ENCODE data around the gene KRTDAP.

KRTDAP gene

GRCh38 chr19:35506011-35506410 is 15.7 kb upstream of the KRTDAP start:
- TF ChIP-seq ARNT (IDR thresholded peaks at IDR 0.05) (no peak), ELF4 (IDR thresholded peaks at IDR 0.05) (no peak), FOXK2 (IDR thresholded peaks at IDR 0.05) (no peak), BHLHE40 (IDR thresholded peaks at IDR 0.05; ENCODE audit: borderline replicate concordance) (no peak), FOXM1 (IDR thresholded peaks at IDR 0.05; ENCODE audit: borderline replicate concordance) (no peak), NFRKB (IDR thresholded peaks at IDR 0.05) (no peak), ZNF384 (IDR thresholded peaks at IDR 0.05) (no peak), LEF1 (IDR thresholded peaks at IDR 0.05; ENCODE audit: borderline replicate concordance) (no peak), CTBP1 (IDR thresholded peaks at IDR 0.05; ENCODE audit: borderline replicate concordance) (no peak), SP1 (IDR thresholded peaks at IDR 0.05) (no peak), SUZ12 (IDR thresholded peaks at IDR 0.05) (no peak)
- TF ChIP-seq, protein P1, sequence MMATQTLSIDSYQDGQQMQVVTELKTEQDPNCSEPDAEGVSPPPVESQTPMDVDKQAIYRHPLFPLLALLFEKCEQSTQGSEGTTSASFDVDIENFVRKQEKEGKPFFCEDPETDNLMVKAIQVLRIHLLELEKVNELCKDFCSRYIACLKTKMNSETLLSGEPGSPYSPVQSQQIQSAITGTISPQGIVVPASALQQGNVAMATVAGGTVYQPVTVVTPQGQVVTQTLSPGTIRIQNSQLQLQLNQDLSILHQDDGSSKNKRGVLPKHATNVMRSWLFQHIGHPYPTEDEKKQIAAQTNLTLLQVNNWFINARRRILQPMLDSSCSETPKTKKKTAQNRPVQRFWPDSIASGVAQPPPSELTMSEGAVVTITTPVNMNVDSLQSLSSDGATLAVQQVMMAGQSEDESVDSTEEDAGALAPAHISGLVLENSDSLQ (IDR thresholded peaks at IDR 0.05) = no peak
- DNase-seq (ENCODE audit: extremely low spot score) = no peak
- ChIA-PET CTCF (interaction anchor here (1.3 kb wide), 1 partner anchor 11 kb away, joined by 6 read pairs; no protein-coding TSS in a partner anchor), POLR2A (interaction anchor here (2.0 kb wide), 1 partner anchor 9 kb away, joined by 14 read pairs; no protein-coding TSS in a partner anchor)

DNA sequence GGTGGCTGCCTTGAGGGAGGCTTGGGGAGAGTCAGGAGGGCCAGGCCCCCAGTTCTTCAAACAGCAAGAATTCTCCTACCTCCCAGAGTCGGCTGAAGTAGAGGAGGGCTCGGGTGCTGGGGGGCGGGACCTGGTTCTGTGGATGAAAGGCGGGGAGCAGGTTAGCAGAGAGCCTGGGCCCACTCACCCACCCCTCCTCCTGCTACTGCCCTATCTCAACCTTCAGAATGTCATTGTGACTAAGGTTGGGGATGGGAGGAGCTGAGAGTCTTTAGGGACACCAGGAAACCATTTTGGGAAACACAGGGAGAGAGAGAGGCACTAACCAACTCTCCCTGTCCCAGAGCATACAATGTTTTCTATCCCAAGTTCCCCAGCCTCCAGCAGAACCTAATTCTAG is 12.5 kb upstream of the KRTDAP start:
- no peak for DNase-seq (ENCODE audit: extremely low spot score)
- ChIA-PET CTCF (interaction anchor here (0.9 kb wide), 1 partner anchor 8 kb away, joined by 4 read pairs; no protein-coding TSS in a partner anchor), POLR2A (interaction anchor here (1.1 kb wide), 1 partner anchor 8 kb away, joined by 8 read pairs; no protein-coding TSS in a partner anchor)
- no peak for TF ChIP-seq LEF1 (IDR thresholded peaks at IDR 0.05; ENCODE audit: borderline replicate concordance)
- TF ChIP-seq ARNT (IDR thresholded peaks at IDR 0.05) = no peak
- TF ChIP-seq CTBP1 (IDR thresholded peaks at IDR 0.05; ENCODE audit: borderline replicate concordance) = no peak
- TF ChIP-seq, protein P1 (IDR thresholded peaks at IDR 0.05) = no peak
- no peak for TF ChIP-seq NFRKB (IDR thresholded peaks at IDR 0.05)
- no peak for TF ChIP-seq FOXA1 (IDR thresholded peaks at IDR 0.05)
- no peak for TF ChIP-seq SUZ12 (IDR thresholded peaks at IDR 0.05)
- TF ChIP-seq TARDBP (IDR thresholded peaks at IDR 0.05) = no peak
- TF ChIP-seq FOXM1 (IDR thresholded peaks at IDR 0.05; ENCODE audit: borderline replicate concordance) = no peak
- no peak for TF ChIP-seq FOXK2 (IDR thresholded peaks at IDR 0.05)
- no peak for TF ChIP-seq BHLHE40 (IDR thresholded peaks at IDR 0.05; ENCODE audit: borderline replicate concordance)
- no peak for TF ChIP-seq ELF4 (IDR thresholded peaks at IDR 0.05)
- TF ChIP-seq HDGF (IDR thresholded peaks at IDR 0.05; ENCODE audit: borderline replicate concordance) = no peak
- TF ChIP-seq L3MBTL2 (conservative IDR thresholded peaks at IDR 0.05) = no peak

GRCh38 chr19:35501684-35502083 is 11.4 kb upstream of the KRTDAP start:
- CTCF ChIA-PET = interaction anchor here (0.9 kb wide), 1 partner anchor 9 kb away, joined by 4 read pairs; no protein-coding TSS in a partner anchor
- POLR2A ChIA-PET = interaction anchor here (1.1 kb wide), 1 partner anchor 9 kb away, joined by 8 read pairs; no protein-coding TSS in a partner anchor
- TF ChIP-seq, protein P1 (IDR thresholded peaks at IDR 0.05) = no peak
- TF ChIP-seq NFRKB (IDR thresholded peaks at IDR 0.05) = no peak
- no peak for TF ChIP-seq FOXA1 (IDR thresholded peaks at IDR 0.05)
- TF ChIP-seq TARDBP (IDR thresholded peaks at IDR 0.05) = no peak
- no peak for TF ChIP-seq ARNT (IDR thresholded peaks at IDR 0.05)
- no peak for DNase-seq (ENCODE audit: extremely low spot score)

- ChIA-PET CTCF (no interaction called here), POLR2A (interaction anchor here (1.8 kb wide), 1 partner anchor 10 kb away, joined by 8 read pairs; no protein-coding TSS in a partner anchor)
- DNase-seq (ENCODE audit: extremely low spot score) = no peak
- TF ChIP-seq BHLHE40 (IDR thresholded peaks at IDR 0.05; ENCODE audit: borderline replicate concordance) (no peak), ELF4 (IDR thresholded peaks at IDR 0.05) (no peak), TARDBP (IDR thresholded peaks at IDR 0.05) (no peak), L3MBTL2 (conservative IDR thresholded peaks at IDR 0.05) (no peak), LEF1 (IDR thresholded peaks at IDR 0.05; ENCODE audit: borderline replicate concordance) (no peak), FOXK2 (IDR thresholded peaks at IDR 0.05) (no peak), HDGF (IDR thresholded peaks at IDR 0.05; ENCODE audit: borderline replicate concordance) (no peak), SP1 (IDR thresholded peaks at IDR 0.05) (no peak), SUZ12 (IDR thresholded peaks at IDR 0.05) (no peak), FOXA1 (IDR thresholded peaks at IDR 0.05) (no peak), CTBP1 (IDR thresholded peaks at IDR 0.05; ENCODE audit: borderline replicate concordance) (no peak), NFRKB (IDR thresholded peaks at IDR 0.05) (no peak)
- TF ChIP-seq, protein P1 (IDR thresholded peaks at IDR 0.05) = no peak
Measured at GRCh38 chr19:35500611-35501010, 10.3 kb upstream of the KRTDAP start.

DNA sequence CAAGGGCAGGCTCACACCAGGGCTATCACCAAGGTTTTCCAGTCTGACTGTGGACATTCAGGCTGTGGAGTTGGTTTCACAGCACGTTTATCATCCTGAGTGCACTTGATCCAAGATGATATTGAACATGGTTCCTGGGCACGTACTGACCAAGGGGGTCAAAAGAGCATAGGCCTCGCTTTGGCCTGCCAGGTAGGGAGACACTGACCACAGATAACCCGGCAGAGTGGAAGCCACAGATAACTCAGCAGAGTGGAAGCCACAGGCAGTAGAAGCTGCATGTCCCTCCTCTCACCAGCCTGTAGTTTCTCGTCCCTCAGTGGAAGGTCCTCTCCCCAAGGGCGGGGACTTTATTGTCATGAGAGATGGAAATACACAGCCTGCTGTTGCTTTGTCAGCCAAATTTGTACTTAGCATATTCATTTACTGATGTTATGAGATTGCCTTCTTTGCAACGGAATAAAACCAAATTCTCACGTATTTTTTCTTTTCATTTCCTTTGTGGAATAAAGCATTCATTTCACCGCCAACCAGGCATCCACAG is 8.8 kb upstream of the KRTDAP start:
- ChIA-PET POLR2A (no interaction called here), CTCF (no interaction called here)
- DNase-seq (ENCODE audit: extremely low spot score) = no peak
- TF ChIP-seq FOXA1 (IDR thresholded peaks at IDR 0.05) = no peak

DNA sequence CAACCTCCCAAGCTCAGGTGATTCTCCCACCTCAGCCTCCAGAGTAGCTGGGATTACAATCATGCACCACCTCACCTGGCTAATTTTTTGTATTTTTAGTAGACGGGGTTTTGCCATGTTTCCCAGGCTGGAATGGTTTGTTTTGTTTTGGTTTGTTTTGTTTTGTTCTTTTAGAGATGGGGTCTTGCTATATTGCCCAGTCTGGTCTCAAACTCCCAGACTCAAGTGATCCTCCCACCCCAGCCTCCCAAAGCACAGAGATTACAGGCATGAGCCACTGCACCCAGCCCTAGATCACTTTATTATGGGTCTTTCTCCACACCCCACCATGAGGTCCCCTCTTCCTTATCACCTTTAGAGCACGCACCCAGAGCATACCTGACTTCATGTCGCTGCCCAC is 8.0 kb upstream of the KRTDAP start:
- TF ChIP-seq ZNF384 (IDR thresholded peaks at IDR 0.05) = no peak
- no peak for TF ChIP-seq NFRKB (IDR thresholded peaks at IDR 0.05)
- TF ChIP-seq FOXA1 (IDR thresholded peaks at IDR 0.05) = no peak
- TF ChIP-seq SP1 (IDR thresholded peaks at IDR 0.05) = no peak
- TF ChIP-seq L3MBTL2 (conservative IDR thresholded peaks at IDR 0.05) = no peak
- no peak for TF ChIP-seq FOXM1 (IDR thresholded peaks at IDR 0.05; ENCODE audit: borderline replicate concordance)
- no peak for TF ChIP-seq BHLHE40 (IDR thresholded peaks at IDR 0.05; ENCODE audit: borderline replicate concordance)
- TF ChIP-seq CTBP1 (IDR thresholded peaks at IDR 0.05; ENCODE audit: borderline replicate concordance) = no peak
- TF ChIP-seq FOXK2 (IDR thresholded peaks at IDR 0.05) = no peak
- no peak for TF ChIP-seq LEF1 (IDR thresholded peaks at IDR 0.05; ENCODE audit: borderline replicate concordance)
- no peak for TF ChIP-seq ARNT (IDR thresholded peaks at IDR 0.05)
- no peak for TF ChIP-seq TARDBP (IDR thresholded peaks at IDR 0.05)
- TF ChIP-seq, protein P1 (IDR thresholded peaks at IDR 0.05) = no peak
- no peak for TF ChIP-seq ELF4 (IDR thresholded peaks at IDR 0.05)
- no peak for TF ChIP-seq SUZ12 (IDR thresholded peaks at IDR 0.05)
- no peak for TF ChIP-seq HDGF (IDR thresholded peaks at IDR 0.05; ENCODE audit: borderline replicate concordance)
- ChIA-PET CTCF (interaction anchor here (1.6 kb wide), 1 partner anchor 145 kb away, joined by 6 read pairs; no protein-coding TSS in a partner anchor), POLR2A (interaction anchor here (1.2 to 2.2 kb wide), 5 partner anchors 8 to 18 kb away, joined by 4 to 19 read pairs (median 11); no protein-coding TSS in a partner anchor)
- DNase-seq (ENCODE audit: extremely low spot score) = no peak

Measured in HEK293T (cell line).